ENCODE data around the gene BMP4. TPM values are rescaled to one million over a fixed set of nuclear protein-coding genes. Genes with fewer than 3 reads are reported as not detected.
A peak's percentile ranks its signal among the peaks of the same experiment; 100 is the strongest.

Gene BMP4
- total and polyA plus RNA-seq, 2 of the 13 experiments (the other 11 are each of a cell fraction or from before 2014, with no cell fraction given), result 56.4 to 169 TPM

DNA sequence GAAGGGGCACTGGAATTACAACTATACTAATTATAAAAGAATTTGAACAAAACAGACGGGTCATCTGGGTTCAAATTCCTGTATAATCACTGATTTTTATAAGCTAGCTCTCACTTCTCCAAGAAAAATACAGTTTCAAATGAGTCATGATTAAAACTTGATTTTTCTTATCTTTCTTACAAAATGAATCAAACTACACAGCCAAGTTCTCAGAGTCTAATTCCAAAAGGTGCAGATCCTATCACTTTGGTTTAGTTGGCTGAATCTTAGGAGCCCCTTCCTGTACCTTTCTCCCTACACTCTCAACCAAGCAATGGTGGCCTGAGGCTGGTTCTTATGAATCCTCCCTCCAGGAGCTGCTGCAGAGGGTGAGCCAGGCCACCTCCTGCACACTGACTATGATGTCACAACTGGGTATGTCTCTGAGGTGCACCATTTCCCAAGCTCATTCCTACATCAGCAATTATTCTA lies 43.8 kb upstream of the BMP4 start:
- in situ Hi-C loops (cut with HindIII; ENCODE audit: extremely low pct_ligation_motif_present, low pct_unique_long_range_greater_than_20kb) (no loop called here), intact Hi-C loops (cut with micrococcal nuclease; ENCODE audit: unreplicated experiment) (no loop called here)
- ATAC-seq, result no peak; the same call in 2 of the 3 replicates
- Histone ChIP-seq H3K4me3 (replicated peaks in 1 of 3; ENCODE audit: insufficient read depth in 1 of 3, low read depth in 2 of 3, low read length in 3 of 3) (no peak overlapping the region), H3K4me2 (ENCODE audit: low read depth, low read length) (no peak overlapping the region; the same call in 1 of the 2 replicates), H3K36me3 (replicated peaks in 1 of 2; ENCODE audit: control insufficient read depth in 1 of 2, insufficient read depth in 2 of 2, low read length in 2 of 2) (no peaks in the 10 kb centered on the region), H3K4me1 (ENCODE audit: insufficient read depth, low read length) (peaks cover 52% of the 10 kb centered on the region), H4K20me1 (ENCODE audit: insufficient read depth, low read length) (no peaks in the 10 kb centered on the region), H3K9me3 (ENCODE audit: low read length) (no peaks in the 10 kb centered on the region), H3K79me2 (ENCODE audit: insufficient read depth, low read length) (no peaks in the 10 kb centered on the region), H3K27me3 (ENCODE audit: control insufficient read depth in 1 of 2, insufficient read depth in 2 of 2, low read length in 2 of 2) (no peaks in the 10 kb centered on the region), H3K9ac (ENCODE audit: insufficient read depth, low read depth, low read length) (no peak overlapping the region), H2AFZ (ENCODE audit: low read length) (no peak overlapping the region), H3K27ac (ENCODE audit: extremely low read length, insufficient read depth, low read length) (peak overlapping the region; percentile 55)
- DNase-seq (ENCODE audit: low spot score), result no peak
- ChIA-PET CTCF (ENCODE audit: low intra/inter-chr PET ratio, low total read pairs) (no interaction called here), POLR2A (interaction anchor here (0.7 kb wide), 1 partner anchor 47 kb away, joined by 3 read pairs; no protein-coding TSS in a partner anchor)
- 92% methylated on average over 1 of the region's 1 CpG for WGBS (ENCODE audit: low lambda C conversion rate)
- no peak for TF ChIP-seq ATF7 (IDR thresholded peaks at IDR 0.05)
- no peak for TF ChIP-seq ATF7 (CRISPR knock-in tag; IDR thresholded peaks at IDR 0.05)
- no peak for TF ChIP-seq REST (IDR thresholded peaks at IDR 0.05; ENCODE audit: borderline replicate concordance in 1 of 2, low read depth in 1 of 2, low read length in 2 of 2)
- no peak for TF ChIP-seq ZSCAN20 (CRISPR knock-in tag; IDR thresholded peaks at IDR 0.05; ENCODE audit: borderline replicate concordance)
- no peak for TF ChIP-seq ZNF570 (CRISPR knock-in tag; IDR thresholded peaks at IDR 0.05; ENCODE audit: borderline replicate concordance)
- TF ChIP-seq, protein P1, sequence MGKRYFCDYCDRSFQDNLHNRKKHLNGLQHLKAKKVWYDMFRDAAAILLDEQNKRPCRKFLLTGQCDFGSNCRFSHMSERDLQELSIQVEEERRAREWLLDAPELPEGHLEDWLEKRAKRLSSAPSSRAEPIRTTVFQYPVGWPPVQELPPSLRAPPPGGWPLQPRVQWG (CRISPR knock-in tag; IDR thresholded peaks at IDR 0.05; ENCODE audit: borderline replicate concordance, low read depth), result no peak
- no peak for FAIRE-seq
- BruUV-seq (replicated peaks), result no TSS peak

Measured in HepG2 (cell line).